DMS 273 treated with DMSO at 0.1 percent for 48 hours (cell line): ENCODE measurements around the gene HERC4.
"Not testable (repeated sequence)": the region's sequence is repeated elsewhere in the genome, so short reads cannot be mapped to it uniquely, and the experiment has no call there.

ENCODE experiments used
- DNase-seq: peaks from one replicate; lab custom pipeline; 2025; lab: John Stamatoyannopoulos, UW

The HERC4 gene

GRCh38 chr10:68092512-68092911 lies 17.4 kb upstream of the HERC4 start:
- DNase-seq, result no peak

- DNase-seq, result no peak
These were observed 15.5 kb upstream of the HERC4 start for GRCh38 chr10:68090586-68090985.

- no peak for DNase-seq
These were observed 13.7 kb upstream of the HERC4 start for GRCh38 chr10:68088740-68089139.

GRCh38 chr10:68087685-68088401 lies 12.8 kb upstream of the HERC4 start:
- DNase-seq, result no peak

GRCh38 chr10:68086910-68087684 lies 12.0 kb upstream of the HERC4 start:
- no peak for DNase-seq

GRCh38 chr10:68086011-68086410 lies 10.9 kb upstream of the HERC4 start:
- no peak for DNase-seq

- no peak for DNase-seq
These were observed 9.4 kb upstream of the HERC4 start for GRCh38 chr10:68084469-68084868.

GRCh38 chr10:68083953-68084352 lies 8.9 kb upstream of the HERC4 start:
- DNase-seq, result no peak

GRCh38 chr10:68082872-68083271 lies 7.8 kb upstream of the HERC4 start:
- no peak for DNase-seq

GRCh38 chr10:68081916-68082315 lies 6.8 kb upstream of the HERC4 start:
- DNase-seq, result no peak

- DNase-seq, result no peak
These were observed 5.9 kb upstream of the HERC4 start for GRCh38 chr10:68080853-68081431.

- DNase-seq, result no peak
These were observed 4.4 kb upstream of the HERC4 start for GRCh38 chr10:68079434-68079833.

- no peak for DNase-seq
These were observed 1.9 kb upstream of the HERC4 start for GRCh38 chr10:68077026-68077425.

GRCh38 chr10:68076081-68076480 lies 998 bp upstream of the HERC4 start:
- not testable (repeated sequence) for DNase-seq

- DNase-seq, result no peak
These were observed 494 bp upstream of the HERC4 start for GRCh38 chr10:68075550-68076004.

GRCh38 chr10:68074031-68074774 lies 880 bp downstream of the HERC4 start:
- no peak for DNase-seq

GRCh38 chr10:68073631-68074030 lies 1.5 kb downstream of the HERC4 start:
- no peak for DNase-seq

- no peak for DNase-seq
These were observed 7.6 kb downstream of the HERC4 start for GRCh38 chr10:68067508-68067907.

GRCh38 chr10:68067029-68067428 lies 8.1 kb downstream of the HERC4 start:
- no peak for DNase-seq

- DNase-seq, result no peak
These were observed 21.5 kb downstream of the HERC4 start for GRCh38 chr10:68053553-68053952.

- no peak for DNase-seq
These were observed 22.6 kb downstream of the HERC4 start for GRCh38 chr10:68052463-68052862.
